NCI-H1694 (cell line): ENCODE measurements around the gene LHX1.

Source experiments
- DNase-seq: peaks from one replicate; lab custom pipeline; 2025; lab: John Stamatoyannopoulos, UW

The LHX1 gene

GRCh38 chr17:36972186-36972700, 35.0 kb downstream of the LHX1 start:
- no peak for DNase-seq

GRCh38 chr17:36972905-36973304, 35.6 kb downstream of the LHX1 start:
- no peak for DNase-seq

- DNase-seq, result no peak
Measured at GRCh38 chr17:36975922-36976515, 38.7 kb downstream of the LHX1 start.

- DNase-seq, result no peak
Measured at GRCh38 chr17:36977066-36977465, 39.8 kb downstream of the LHX1 start.

- no peak for DNase-seq
Measured at GRCh38 chr17:36977568-36977967, 40.3 kb downstream of the LHX1 start.

GRCh38 chr17:36978810-36979564, 41.7 kb downstream of the LHX1 start:
- DNase-seq, result no peak

GRCh38 chr17:36979565-36979941, 42.3 kb downstream of the LHX1 start:
- DNase-seq, result no peak

- no peak for DNase-seq
Measured at GRCh38 chr17:36980280-36980761, 43.0 kb downstream of the LHX1 start.

- no peak for DNase-seq
Measured at GRCh38 chr17:36983618-36984017, 46.3 kb downstream of the LHX1 start.

GRCh38 chr17:36989173-36989572, 51.9 kb downstream of the LHX1 start:
- no peak for DNase-seq

GRCh38 chr17:36992701-36993100, 55.4 kb downstream of the LHX1 start:
- no peak for DNase-seq

- no peak for DNase-seq
Measured at GRCh38 chr17:36993227-36993626, 56.0 kb downstream of the LHX1 start.
